ENCODE results near the gene TTLL4.
"Not testable (repeated sequence)": the region's sequence is repeated elsewhere in the genome, so short reads cannot be mapped to it uniquely, and the experiment has no call there.

The TTLL4 gene

GRCh38 chr2:218745559-218746469, 35.2 kb downstream of the TTLL4 start:
- DNase-seq, result no peak

GRCh38 chr2:218746470-218746795, 35.8 kb downstream of the TTLL4 start:
- no peak for DNase-seq

GRCh38 chr2:218746960-218747359, 36.3 kb downstream of the TTLL4 start:
- DNase-seq, result no peak

GRCh38 chr2:218748741-218749441, 38.3 kb downstream of the TTLL4 start:
- DNase-seq, result no peak

GRCh38 chr2:218754201-218754600, 43.6 kb downstream of the TTLL4 start:
- no peak for DNase-seq

GRCh38 chr2:218754781-218755180, 44.1 kb downstream of the TTLL4 start:
- DNase-seq, result no peak

- DNase-seq, result no peak
These were observed 44.5 kb downstream of the TTLL4 start for GRCh38 chr2:218755198-218755566.

- no peak for DNase-seq
These were observed 45.2 kb downstream of the TTLL4 start for GRCh38 chr2:218755567-218756404.

- no peak for DNase-seq
These were observed 46.2 kb downstream of the TTLL4 start for GRCh38 chr2:218756599-218757377.

- DNase-seq, result no peak
These were observed 51.2 kb downstream of the TTLL4 start for GRCh38 chr2:218761795-218762194.

- DNase-seq, result not testable (repeated sequence)
These were observed 62.1 kb downstream of the TTLL4 start for GRCh38 chr2:218772759-218773158.

GRCh38 chr2:218773881-218774280, 63.2 kb downstream of the TTLL4 start:
- no peak for DNase-seq

- DNase-seq, result no peak
These were observed 65.9 kb downstream of the TTLL4 start for GRCh38 chr2:218776488-218776887.

GRCh38 chr2:218777276-218777990, 66.8 kb downstream of the TTLL4 start:
- no peak for DNase-seq

GRCh38 chr2:218780046-218780445, 69.4 kb downstream of the TTLL4 start:
- DNase-seq, result no peak

- no peak for DNase-seq
These were observed 70.4 kb downstream of the TTLL4 start for GRCh38 chr2:218780851-218781690.

- DNase-seq, result no peak
These were observed 71.3 kb downstream of the TTLL4 start, which contains the start of gene CYP27A1 for GRCh38 chr2:218781691-218782527. CYP27A1 (plus strand) TSS chr2:218782147; CDS start chr2:218782183, 36 bp downstream.

GRCh38 chr2:218782528-218782844, 71.9 kb downstream of the TTLL4 start:
- DNase-seq, result no peak

GRCh38 chr2:218783688-218784087, 73.1 kb downstream of the TTLL4 start:
- DNase-seq, result no peak

GRCh38 chr2:218785103-218785502, 74.5 kb downstream of the TTLL4 start:
- no peak for DNase-seq
